Mononuclear cell (primary cell): ENCODE results near the gene TRIP13. TPM values are rescaled to one million over a fixed set of nuclear protein-coding genes. Genes with fewer than 3 reads are reported as not detected.

Source experiments
- H3K27me3 ChIP-seq: 2 replicates; pipeline ENCODE4 v1.6.0; 2011; ENCODE audit warnings: low read length, control low read depth; ENCODE audit not compliant: insufficient read depth
- H3K4me1 ChIP-seq: 2 replicates; pipeline ENCODE4 v1.5.1; 2011; ENCODE audit warnings: mild to moderate bottlenecking, low read length, control low read depth; ENCODE audit not compliant: insufficient read depth
- H3K4me3 ChIP-seq: 2 replicates; pipeline ENCODE4 v1.5.1; 2011; ENCODE audit warnings: mild to moderate bottlenecking, low read length, moderate library complexity
- H3K9me3 ChIP-seq: 2 replicates; pipeline ENCODE4 v1.5.1; 2011; ENCODE audit warnings: low read depth, mild to moderate bottlenecking, control low read depth, low read length
- total RNA-seq: library from RNA; depleted of rRNA; stranded (reverse); fragments of >200 nt; gene quantifications from one replicate; pipeline ENCODE4 v1.2.3, GENCODE V29; 2012

Gene TRIP13
- total RNA-seq, 1 donor: 0.21 TPM

GRCh38 chr5:862367-863243 lies 30.1 kb upstream of the TRIP13 start:
- H3K4me3 ChIP-seq: no peak overlapping the region
- H3K27me3 ChIP-seq: no peaks in the 10 kb centered on the region
- H3K9me3 ChIP-seq: no peaks in the 10 kb centered on the region
- no peaks in the 10 kb centered on the region for H3K4me1 ChIP-seq

GRCh38 chr5:863244-863805 lies 29.4 kb upstream of the TRIP13 start:
- H3K27me3 ChIP-seq: no peaks in the 10 kb centered on the region
- H3K4me1 ChIP-seq: no peaks in the 10 kb centered on the region
- H3K9me3 ChIP-seq: no peaks in the 10 kb centered on the region
- H3K4me3 ChIP-seq: no peak overlapping the region

- Histone ChIP-seq H3K4me3 (no peak overlapping the region), H3K4me1 (no peaks in the 10 kb centered on the region), H3K27me3 (no peaks in the 10 kb centered on the region), H3K9me3 (no peaks in the 10 kb centered on the region)
These were observed 28.1 kb upstream of the TRIP13 start for GRCh38 chr5:864492-865167.

GRCh38 chr5:865168-865521 lies 27.5 kb upstream of the TRIP13 start:
- Histone ChIP-seq H3K9me3 (no peaks in the 10 kb centered on the region), H3K27me3 (no peaks in the 10 kb centered on the region), H3K4me3 (no peak overlapping the region), H3K4me1 (no peaks in the 10 kb centered on the region)

GRCh38 chr5:865771-866170 lies 26.9 kb upstream of the TRIP13 start:
- no peak overlapping the region for H3K4me3 ChIP-seq
- no peaks in the 10 kb centered on the region for H3K27me3 ChIP-seq
- no peaks in the 10 kb centered on the region for H3K9me3 ChIP-seq
- H3K4me1 ChIP-seq: no peaks in the 10 kb centered on the region

GRCh38 chr5:867300-867870 lies 25.3 kb upstream of the TRIP13 start:
- no peaks in the 10 kb centered on the region for H3K9me3 ChIP-seq
- no peaks in the 10 kb centered on the region for H3K27me3 ChIP-seq
- H3K4me1 ChIP-seq: no peaks in the 10 kb centered on the region
- H3K4me3 ChIP-seq: no peak overlapping the region

- Histone ChIP-seq H3K9me3 (no peaks in the 10 kb centered on the region), H3K4me1 (no peaks in the 10 kb centered on the region), H3K27me3 (no peaks in the 10 kb centered on the region), H3K4me3 (no peak overlapping the region)
These were observed 24.1 kb upstream of the TRIP13 start for GRCh38 chr5:868428-869135.

- no peaks in the 10 kb centered on the region for H3K9me3 ChIP-seq
- H3K4me1 ChIP-seq: no peaks in the 10 kb centered on the region
- H3K4me3 ChIP-seq: no peak overlapping the region
- no peaks in the 10 kb centered on the region for H3K27me3 ChIP-seq
These were observed 21.7 kb upstream of the TRIP13 start for GRCh38 chr5:870956-871355.

- no peaks in the 10 kb centered on the region for H3K27me3 ChIP-seq
- H3K4me3 ChIP-seq: no peak overlapping the region
- H3K9me3 ChIP-seq: no peaks in the 10 kb centered on the region
- no peaks in the 10 kb centered on the region for H3K4me1 ChIP-seq
These were observed 20.9 kb upstream of the TRIP13 start for GRCh38 chr5:871596-872298.

- Histone ChIP-seq H3K4me3 (no peak overlapping the region), H3K27me3 (no peaks in the 10 kb centered on the region), H3K4me1 (no peaks in the 10 kb centered on the region), H3K9me3 (no peaks in the 10 kb centered on the region)
These were observed 20.4 kb upstream of the TRIP13 start for GRCh38 chr5:872301-872700.

GRCh38 chr5:873328-873727 lies 19.4 kb upstream of the TRIP13 start:
- H3K4me3 ChIP-seq: no peak overlapping the region
- H3K4me1 ChIP-seq: no peaks in the 10 kb centered on the region
- H3K27me3 ChIP-seq: no peaks in the 10 kb centered on the region
- H3K9me3 ChIP-seq: no peaks in the 10 kb centered on the region

GRCh38 chr5:875931-876330 lies 16.8 kb upstream of the TRIP13 start:
- H3K4me3 ChIP-seq: no peak overlapping the region
- no peaks in the 10 kb centered on the region for H3K4me1 ChIP-seq
- H3K9me3 ChIP-seq: no peaks in the 10 kb centered on the region
- H3K27me3 ChIP-seq: no peaks in the 10 kb centered on the region

- no peak overlapping the region for H3K4me3 ChIP-seq
- H3K9me3 ChIP-seq: no peaks in the 10 kb centered on the region
- H3K27me3 ChIP-seq: no peaks in the 10 kb centered on the region
- no peaks in the 10 kb centered on the region for H3K4me1 ChIP-seq
These were observed 16.0 kb upstream of the TRIP13 start for GRCh38 chr5:876398-877365.
